ENCODE measurements around the gene PLA1A.

Gene PLA1A

GRCh38 chr3:119637679-119638477 lies 40.2 kb downstream of the PLA1A start:
- no peak for FAIRE-seq

- FAIRE-seq, result no peak
These were observed 42.0 kb downstream of the PLA1A start for GRCh38 chr3:119639494-119640350.

GRCh38 chr3:119641416-119641815 lies 43.7 kb downstream of the PLA1A start:
- no peak for FAIRE-seq

GRCh38 chr3:119642746-119643473 lies 45.2 kb downstream of the PLA1A start:
- no peak for FAIRE-seq

GRCh38 chr3:119643528-119643927 lies 45.8 kb downstream of the PLA1A start:
- FAIRE-seq, result no peak

GRCh38 chr3:119644481-119644880 lies 46.8 kb downstream of the PLA1A start:
- no peak for FAIRE-seq

- FAIRE-seq, result no peak
These were observed 48.1 kb downstream of the PLA1A start for GRCh38 chr3:119645813-119646212.

GRCh38 chr3:119647171-119647570 lies 49.5 kb downstream of the PLA1A start:
- no peak for FAIRE-seq

GRCh38 chr3:119647843-119648575 lies 50.3 kb downstream of the PLA1A start:
- FAIRE-seq, result no peak

- no peak for FAIRE-seq
These were observed 52.1 kb downstream of the PLA1A start for GRCh38 chr3:119649761-119650160.

GRCh38 chr3:119652306-119653033 lies 54.8 kb downstream of the PLA1A start:
- no peak for FAIRE-seq

- FAIRE-seq, result no peak
These were observed 56.2 kb downstream of the PLA1A start for GRCh38 chr3:119653876-119654275.

GRCh38 chr3:119657887-119658702 lies 60.4 kb downstream of the PLA1A start:
- no peak for FAIRE-seq

GRCh38 chr3:119658994-119659393 lies 61.3 kb downstream of the PLA1A start:
- FAIRE-seq, result no peak

GRCh38 chr3:119659606-119660291 lies 62.1 kb downstream of the PLA1A start:
- FAIRE-seq, result no peak

GRCh38 chr3:119660474-119661440 lies 63.1 kb downstream of the PLA1A start, which contains the start of gene POPDC2:
TSS of gene POPDC2 (minus strand) at chr3:119660589. CDS start at chr3:119660423, 166 bp downstream.
- FAIRE-seq, result no peak

- no peak for FAIRE-seq
These were observed 65.1 kb downstream of the PLA1A start for GRCh38 chr3:119662604-119663373.

- no peak for FAIRE-seq
These were observed 66.2 kb downstream of the PLA1A start for GRCh38 chr3:119663885-119664284.
